GM18861 (cell line): ENCODE results near the gene SCN4B.
"Not testable (repeated sequence)": the region's sequence is repeated elsewhere in the genome, so short reads cannot be mapped to it uniquely, and the experiment has no call there.

Experiments
- ATAC-seq: cut with Tn5 transposase; IDR thresholded peaks from one replicate; pipeline ENCODE4 v1.9.1; 2021; ENCODE audit not compliant: unreplicated experiment

The SCN4B gene, protein sequence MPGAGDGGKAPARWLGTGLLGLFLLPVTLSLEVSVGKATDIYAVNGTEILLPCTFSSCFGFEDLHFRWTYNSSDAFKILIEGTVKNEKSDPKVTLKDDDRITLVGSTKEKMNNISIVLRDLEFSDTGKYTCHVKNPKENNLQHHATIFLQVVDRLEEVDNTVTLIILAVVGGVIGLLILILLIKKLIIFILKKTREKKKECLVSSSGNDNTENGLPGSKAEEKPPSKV

DNA sequence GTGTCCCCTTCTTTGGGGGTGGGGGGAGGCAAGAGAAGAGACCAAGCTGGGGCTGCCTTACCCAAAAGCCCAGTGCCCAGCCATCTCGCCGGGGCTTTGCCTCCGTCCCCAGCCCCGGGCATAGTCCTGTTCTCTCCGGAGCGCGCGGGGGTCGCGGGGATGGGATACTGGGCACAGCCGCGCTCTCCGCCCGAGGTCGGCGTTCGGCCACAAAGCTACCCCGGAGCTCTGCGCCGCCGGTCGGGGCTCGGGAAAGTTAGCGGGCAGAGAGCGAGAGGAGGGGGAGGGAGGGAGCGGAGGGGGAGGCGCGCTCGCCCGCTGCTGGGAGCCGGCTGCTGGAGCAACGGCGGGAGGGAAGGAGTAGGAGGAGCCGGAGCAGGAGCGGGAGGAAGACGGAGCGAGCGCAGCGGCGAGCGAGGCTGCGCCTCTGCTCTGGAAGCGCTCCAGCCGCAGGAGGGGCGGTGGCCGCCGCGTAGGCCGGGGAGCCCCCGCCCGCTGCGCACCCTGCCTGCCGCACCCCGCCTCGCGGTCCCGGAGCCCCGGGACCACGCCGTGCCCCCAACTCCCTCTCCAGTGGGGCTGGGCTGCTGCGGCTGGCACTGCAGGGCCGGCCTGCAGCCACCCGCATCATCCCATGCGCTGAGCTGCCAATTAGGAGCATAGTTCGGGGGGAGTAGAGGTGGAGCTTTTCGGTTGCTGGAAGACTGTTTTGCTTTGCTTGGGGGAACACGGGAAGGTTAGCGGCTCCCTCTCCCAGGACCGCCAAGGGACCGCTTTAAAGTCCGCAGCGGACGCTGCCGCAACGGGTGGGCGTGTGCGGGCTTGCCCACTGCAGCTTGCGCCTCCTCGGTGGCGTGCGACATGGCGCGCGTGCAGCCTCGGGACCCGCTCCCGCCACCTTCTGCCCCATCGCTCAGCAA, at the start of gene SCN4B:
Gene SCN4B, minus strand, starts transcription at position 272 of the 920 bp plus-strand sequence. Its CDS starts 150 bp downstream, at position 122.
- ATAC-seq, result no peak

DNA sequence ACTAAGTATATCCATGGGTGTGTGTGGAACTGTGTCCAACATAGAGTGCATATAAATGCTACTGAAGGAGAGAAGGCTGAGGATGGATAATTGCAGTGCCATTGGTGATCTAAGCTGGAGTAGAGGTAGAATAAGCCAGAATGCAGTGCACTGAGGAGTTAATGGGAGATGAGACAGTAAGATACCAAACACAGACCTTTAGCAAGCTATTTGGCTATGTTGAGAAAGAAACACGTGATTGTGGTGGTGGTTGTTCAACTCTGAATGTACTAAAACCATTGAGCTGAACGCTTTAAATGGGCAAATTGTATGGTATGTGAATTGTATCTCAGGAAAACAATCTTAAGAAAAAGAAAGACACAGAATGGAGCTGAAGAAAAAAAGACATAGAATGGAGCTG, 49.3 kb upstream of the SCN4B start:
- no peak for ATAC-seq

DNA sequence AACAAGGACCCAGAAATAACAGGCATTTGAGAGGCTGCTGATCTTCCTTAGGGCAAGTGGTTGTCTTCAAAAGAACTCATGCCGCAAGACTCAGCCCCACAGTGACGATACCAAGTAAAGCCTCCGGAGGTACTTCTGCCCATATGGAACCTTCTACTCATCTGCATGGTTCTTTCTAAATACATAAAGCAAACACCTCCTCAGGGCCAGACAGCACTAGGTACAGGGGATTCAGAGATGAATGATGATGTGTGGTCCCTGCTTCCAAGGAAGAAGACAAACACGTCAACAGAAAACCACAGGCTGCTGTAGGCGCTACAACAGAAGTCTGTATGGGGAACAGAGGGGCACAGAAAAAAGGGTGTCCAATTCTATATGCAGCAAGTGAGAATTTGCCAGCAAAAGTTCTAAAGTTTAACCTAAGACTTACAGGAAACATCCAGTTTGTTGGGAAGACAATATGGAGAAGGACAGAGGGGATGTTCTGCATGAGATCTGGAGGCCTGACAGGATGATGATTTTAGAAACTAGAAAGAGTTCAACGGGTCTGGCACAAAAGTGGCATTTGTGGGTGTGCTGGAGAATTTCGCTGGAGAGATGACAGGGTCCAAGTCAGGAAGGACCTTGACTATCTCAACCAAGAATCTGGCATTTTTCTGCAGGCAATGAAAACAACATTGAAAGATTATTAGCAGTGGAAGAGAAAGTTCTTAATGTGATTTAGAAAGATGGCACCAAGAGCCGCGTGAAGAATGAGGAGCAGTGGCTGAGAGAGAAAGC, 48.5 kb upstream of the SCN4B start:
- ATAC-seq, result no peak

DNA sequence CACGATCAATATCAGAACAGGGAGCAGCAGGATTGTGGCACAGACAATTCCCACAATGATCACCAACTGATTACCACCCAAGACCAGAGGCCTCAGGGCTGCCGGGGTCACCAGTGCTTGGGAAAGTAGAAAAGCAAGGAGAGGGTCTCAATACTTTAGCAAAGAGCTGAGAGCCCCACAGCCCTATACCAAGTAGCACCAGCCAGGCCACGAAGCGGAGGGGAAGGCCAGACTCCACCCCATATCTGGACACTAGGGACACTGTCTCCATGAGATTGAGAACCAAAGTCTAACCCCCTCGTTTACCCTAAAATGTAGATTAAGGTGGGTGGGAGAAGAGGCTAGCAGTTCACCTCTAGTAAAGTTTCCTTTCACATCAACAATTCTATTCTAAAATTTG, 47.9 kb upstream of the SCN4B start:
- no peak for ATAC-seq

DNA sequence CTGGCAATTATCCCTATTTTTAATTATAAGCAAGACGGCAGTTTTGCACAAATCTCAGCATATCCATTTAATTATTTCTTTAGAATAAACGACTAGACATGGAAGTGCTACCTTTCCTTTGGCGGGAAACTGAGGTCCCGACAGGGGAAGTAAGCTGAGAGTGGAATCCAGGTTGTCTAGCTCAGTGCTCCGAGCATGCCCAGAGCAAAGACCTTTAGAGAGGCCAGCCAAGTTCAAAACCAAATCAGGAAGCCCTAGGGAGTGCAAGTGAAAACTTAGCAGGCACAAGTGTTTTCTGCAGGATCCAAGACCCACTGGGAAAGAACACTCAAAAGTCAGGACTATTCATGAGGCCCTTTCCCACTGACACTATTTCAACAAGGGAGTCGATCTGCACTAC, 46.5 kb upstream of the SCN4B start:
- ATAC-seq, result no peak

DNA sequence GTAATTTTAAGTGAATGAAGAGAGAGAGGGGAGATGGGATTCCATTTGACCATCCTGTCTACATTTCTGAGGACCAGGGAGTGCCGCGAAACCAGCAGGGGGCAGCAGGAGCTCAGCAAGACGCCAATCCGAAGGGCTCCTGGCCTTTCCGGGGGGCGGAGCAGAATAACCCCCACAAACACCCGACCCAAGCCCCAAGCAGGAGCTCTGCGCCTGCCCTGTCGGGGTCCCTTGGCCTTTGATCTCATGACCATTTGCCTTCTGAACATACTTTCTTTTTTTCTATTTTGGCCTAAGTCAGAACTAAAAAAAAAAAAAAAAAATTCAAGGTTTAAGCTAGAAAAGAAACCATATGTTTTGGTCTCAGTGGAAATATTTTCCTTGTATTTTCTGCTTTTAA, 45.7 kb upstream of the SCN4B start:
- no peak for ATAC-seq

DNA sequence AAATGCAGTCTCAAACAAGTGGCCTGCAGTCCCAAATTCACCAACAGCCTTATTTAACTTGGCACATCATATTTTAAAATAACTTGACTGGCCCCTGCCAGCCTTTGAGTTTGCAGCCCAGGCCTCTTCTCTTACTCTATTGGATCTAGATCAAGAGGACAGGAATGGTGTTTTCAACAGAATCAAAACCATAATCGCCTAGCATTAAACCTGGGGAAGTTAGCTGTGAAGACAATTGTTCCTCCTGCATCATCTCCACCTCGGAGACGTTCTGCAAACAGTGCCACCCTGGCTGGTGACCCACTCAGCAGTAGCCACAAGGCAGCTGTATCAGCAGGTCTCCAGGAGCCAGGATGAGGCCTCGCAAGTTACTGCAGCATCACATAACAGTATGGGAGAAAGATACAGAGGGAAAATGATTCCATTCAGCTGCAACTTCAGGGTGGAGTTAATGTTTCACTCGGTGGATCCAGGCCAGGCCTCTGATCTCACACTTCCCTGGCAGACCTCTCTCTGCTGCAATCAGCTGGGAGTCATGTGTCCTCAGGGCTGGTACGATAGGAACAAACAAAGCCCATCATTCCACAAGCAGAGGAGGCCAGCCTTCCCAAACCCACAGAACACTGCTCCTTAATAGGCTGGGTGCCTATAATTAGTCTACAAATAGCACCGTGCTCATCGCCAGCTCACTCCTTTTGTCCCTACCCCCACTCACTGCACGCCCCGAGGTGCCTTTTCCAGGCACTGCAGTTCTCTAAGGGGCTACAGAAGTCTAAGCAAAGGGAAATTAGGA, 42.4 kb upstream of the SCN4B start:
- no peak for ATAC-seq

DNA sequence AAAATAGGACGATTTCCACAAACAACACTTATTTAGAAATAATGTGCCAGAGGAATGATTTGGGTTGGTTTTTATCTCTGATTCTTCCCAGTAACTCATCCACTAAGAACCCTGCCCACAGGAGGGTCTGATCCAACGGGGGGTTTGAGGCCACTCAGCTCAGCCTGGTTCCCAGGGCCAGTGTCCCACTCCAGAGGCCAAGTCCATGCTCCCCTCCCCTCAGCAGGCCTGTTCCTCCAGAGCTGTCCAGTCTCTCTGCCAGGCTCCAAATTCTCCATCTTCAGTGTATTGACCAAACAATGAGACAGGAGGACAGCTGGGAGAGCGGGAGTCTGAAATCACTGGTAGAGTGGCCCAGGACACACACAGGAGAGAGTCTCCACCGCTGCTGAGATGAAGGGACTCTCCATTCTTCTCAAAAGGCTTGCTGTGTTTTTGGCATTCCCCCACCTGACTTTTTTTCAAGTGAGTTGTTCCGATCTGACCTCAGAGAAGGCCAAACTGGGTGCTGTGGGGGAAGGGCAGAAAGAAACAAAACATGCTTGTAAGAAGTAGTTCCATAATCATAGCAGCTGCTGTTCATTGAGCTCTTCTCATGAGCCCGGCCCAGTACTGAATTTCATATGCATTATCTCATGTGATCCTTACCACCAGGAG, 41.4 kb upstream of the SCN4B start:
- ATAC-seq, result no peak

DNA sequence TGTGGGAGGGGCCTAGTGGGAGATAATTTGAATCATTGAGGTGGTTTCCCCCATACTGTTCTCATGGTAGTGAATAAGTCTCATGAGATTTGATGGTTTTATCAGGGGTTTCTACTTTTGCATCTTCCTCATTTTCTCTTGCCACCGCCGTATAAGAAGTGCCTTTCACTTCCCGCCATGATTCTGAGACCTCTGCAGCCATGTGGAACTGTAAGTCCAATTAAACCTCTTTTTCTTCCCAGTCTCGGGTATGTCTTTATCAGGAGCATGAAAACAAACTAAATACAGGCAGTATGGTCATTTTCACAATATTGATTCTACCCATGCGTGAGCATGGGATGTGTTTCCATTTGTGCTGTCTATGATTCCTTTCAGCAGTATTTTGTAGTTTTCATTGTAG, 40.2 kb upstream of the SCN4B start:
- ATAC-seq, result not testable (repeated sequence)

DNA sequence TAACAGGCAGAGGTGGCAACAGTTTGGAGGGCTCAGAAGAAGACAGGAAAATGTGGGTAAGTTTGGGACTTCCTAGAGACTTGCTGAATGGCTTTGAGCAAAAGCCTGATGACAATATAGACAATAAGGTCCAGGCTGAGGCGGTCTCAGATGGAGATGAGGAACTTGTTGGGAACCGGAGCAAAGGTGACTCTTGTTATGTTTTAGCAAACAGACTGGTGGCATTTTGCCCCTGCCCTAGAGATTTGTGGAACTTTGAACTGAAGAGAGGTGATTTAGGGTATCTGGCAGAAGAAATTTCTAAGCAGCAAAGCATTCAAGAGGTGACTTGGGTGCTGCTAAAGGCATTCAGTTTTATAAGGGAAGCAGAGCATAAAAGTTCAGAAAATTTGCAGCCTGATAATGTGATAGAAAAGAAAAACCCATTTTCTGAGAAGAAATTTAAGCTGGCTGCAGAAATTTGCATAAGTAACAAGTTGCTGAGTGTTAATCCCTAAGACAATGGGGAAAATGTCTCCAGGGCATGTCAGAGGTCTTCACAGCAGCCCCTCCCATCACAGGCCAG, 38.4 kb upstream of the SCN4B start:
- ATAC-seq, result not testable (repeated sequence)

DNA sequence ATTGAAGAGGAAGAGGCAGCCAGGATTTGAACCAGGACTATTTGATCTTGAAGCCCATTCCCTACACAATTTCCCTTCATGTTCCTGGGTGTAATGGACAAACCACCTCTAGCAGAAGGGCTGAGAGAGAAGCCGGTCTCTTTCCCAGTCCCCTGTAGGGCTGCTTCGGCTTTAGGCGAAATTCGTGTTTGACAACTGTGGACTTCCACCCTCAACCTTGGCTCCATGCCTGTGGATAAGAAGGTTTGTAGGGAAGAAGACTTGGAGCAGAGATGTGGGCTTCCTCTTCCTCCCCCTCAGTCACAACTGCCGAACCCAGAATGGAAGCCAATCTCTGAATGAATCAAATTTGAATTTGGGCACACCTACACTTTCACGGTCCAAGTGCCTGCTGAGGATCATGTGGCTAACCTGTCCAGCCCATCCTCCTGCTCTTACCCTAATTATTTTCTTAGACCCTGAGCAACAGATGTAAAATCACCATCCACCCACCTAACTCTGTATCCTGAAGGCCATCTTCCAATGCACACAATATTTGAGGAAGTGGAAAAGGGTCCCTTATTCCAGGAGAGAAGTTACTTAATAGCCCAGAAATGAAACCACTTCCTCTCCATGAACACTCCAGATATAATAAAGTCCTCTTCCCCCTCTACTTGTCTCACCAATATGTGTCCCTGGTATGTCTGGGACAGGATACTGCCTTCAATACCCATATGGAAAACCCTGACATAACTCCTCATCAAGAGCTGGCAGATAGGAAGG, 33.9 kb upstream of the SCN4B start:
- no peak for ATAC-seq

DNA sequence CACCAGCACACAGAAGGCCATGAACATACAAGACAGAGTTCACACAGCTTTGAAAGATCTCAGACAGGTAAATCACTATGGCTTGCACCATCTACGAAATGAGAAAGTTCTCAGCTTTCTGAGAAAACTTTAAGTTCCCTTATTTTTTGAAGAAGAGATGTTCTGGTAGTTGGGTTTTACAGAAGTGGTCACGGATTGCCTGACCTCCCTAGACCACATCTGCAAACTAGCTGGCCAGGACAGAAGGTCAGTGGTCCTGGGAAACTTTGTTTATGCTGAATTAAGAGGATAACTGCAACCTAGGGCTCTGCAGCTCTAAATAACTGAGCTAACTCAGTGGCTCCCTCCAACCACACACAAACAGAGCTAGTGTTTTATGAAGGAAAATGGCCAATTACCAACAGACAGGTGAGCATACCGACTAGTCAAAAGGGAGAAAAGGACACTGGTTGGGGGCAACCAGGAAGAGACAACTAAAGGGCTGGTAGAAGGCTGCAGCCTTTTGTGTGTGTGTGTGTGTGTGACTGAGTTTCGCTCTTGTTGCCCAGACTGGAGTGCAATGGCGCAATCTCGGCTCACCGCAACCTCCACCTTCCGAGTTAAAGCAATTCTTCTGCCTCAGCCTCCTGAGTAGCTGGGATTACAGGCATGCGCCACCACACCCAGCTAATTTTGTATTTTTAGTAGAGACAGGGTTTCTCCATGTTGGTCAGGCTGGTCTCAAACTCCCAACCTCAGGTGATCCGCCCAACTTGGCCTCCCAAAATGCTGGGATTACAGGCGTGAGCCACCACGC, 32.4 kb upstream of the SCN4B start:
- no peak for ATAC-seq

DNA sequence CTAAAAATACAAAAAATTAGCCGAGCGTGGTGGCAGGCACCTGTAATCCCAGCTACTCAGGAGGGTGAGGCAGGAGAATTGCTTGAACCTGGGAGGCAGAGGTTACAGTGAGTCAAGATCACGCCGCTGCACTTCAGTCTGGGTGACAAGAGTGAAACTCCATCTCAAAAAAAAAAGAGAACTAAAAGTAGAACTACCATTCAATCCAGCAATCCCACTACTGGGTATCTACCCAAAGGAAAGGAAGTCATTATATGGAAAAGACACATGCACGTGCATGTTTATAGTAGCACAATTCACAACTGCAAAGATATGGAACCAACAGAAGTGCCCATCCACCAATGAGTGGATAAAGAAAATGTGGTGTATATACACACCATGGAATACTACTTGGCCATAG, 31.1 kb upstream of the SCN4B start:
- not testable (repeated sequence) for ATAC-seq

DNA sequence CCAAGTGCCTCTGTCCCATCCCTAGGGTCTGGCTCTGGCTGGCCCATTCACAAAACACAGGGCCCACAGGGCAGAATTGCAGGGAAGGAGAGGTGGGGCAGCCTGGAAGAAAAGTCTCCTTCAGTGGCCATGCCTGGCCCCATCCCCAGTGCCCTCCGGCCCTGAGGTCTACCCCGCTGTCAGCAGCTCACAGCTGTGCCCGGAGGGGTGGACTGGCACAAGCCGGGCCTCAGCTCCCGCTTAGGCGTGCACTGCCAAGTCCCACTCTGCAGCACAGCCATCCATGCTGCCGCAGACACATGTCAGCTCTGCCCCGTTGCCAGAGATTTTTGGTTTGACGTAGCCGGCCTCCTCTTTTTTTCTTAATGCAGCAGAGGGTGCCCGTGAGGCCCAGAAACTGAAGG, 27.7 kb upstream of the SCN4B start:
- peak; percentile 62 for ATAC-seq

DNA sequence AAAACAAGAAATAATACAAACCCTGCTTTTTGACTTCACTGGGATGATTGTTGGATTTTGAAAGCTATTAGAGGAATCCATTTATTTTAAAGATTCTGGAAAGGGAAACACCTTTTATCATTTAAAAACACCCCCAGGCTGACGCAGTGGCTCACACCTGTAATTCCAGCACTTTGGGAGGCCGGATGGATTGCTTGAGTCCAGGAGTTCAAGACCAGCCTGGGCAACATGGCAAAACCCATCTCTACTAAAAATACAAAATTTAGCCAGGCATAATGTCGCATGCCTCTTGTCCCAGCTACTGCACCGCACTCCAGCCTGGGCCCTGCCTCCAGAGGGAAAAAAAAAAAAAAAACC, 24.1 kb upstream of the SCN4B start:
- no peak for ATAC-seq

DNA sequence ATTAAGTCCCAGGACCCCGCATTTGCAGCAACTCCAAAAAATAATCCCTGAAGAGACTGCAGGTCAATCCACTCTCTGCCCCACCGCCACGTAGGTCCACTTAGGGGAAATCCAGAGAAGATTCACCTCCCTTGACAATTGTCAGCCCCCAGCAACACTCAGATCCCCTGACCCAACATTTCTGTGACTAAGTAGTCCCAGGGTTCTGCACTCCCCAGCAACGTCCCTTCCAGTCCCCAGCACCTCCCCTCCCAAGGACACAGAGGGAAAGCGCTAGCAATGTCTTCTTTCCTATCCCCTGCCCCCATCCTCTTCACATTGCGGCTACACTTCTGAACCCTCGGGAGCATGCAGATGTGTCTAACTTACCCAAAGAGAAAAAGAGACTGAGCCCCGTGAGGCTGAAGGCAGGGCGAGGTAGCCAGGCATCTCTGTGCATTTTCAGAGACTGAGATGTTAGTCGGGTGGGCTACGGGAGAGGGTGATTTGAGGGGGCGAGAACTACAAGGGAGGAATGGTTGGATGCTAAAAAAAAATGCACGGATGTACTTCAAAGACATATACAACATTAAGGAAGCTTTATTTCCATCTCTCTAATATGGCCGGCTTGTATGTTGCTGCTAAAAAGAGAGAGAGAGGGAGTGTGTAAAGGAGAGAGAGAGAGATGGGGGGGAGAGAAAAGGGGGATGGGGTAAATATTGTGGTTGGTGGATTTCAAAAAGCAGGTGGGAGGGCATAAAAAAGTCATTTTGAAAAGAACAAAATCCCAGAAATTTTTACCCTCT, 23.6 kb upstream of the SCN4B start, which contains the start of gene SCN2B:
Gene SCN2B, minus strand, starts transcription at position 647 of the 785 bp plus-strand sequence. Its CDS starts 208 bp downstream, at position 439.
- no peak for ATAC-seq
